ENCODE data around the gene GSTM3. TPM values are rescaled to one million over a fixed set of nuclear protein-coding genes. Genes with fewer than 3 reads are reported as not detected.

Gene GSTM3
- total RNA-seq, 6 experiments from 2014 or later: 1.2 to 19.2 (median 10.6) TPM

GRCh38 chr1:109718495-109718894 is 22.3 kb downstream of the GSTM3 start:
- WGBS (ENCODE audit: insufficient coverage, low coverage, low lambda C conversion rate, missing lambda C conversion rate): 53% methylated on average over 2 of the region's 2 CpGs
- H3K27me3 ChIP-seq: no peaks in the 10 kb centered on the region
- no peak overlapping the region for H3K27ac ChIP-seq
- intact Hi-C loops (cut with DNase I): no loop called here
- H3K4me1 ChIP-seq: no peaks in the 10 kb centered on the region
- H3K9me3 ChIP-seq: no peaks in the 10 kb centered on the region
- ATAC-seq (peak; percentile 66 to 97 (median 78)), DNase-seq (no peak)
- H3K4me3 ChIP-seq: no peak overlapping the region
- TF ChIP-seq, protein P1, sequence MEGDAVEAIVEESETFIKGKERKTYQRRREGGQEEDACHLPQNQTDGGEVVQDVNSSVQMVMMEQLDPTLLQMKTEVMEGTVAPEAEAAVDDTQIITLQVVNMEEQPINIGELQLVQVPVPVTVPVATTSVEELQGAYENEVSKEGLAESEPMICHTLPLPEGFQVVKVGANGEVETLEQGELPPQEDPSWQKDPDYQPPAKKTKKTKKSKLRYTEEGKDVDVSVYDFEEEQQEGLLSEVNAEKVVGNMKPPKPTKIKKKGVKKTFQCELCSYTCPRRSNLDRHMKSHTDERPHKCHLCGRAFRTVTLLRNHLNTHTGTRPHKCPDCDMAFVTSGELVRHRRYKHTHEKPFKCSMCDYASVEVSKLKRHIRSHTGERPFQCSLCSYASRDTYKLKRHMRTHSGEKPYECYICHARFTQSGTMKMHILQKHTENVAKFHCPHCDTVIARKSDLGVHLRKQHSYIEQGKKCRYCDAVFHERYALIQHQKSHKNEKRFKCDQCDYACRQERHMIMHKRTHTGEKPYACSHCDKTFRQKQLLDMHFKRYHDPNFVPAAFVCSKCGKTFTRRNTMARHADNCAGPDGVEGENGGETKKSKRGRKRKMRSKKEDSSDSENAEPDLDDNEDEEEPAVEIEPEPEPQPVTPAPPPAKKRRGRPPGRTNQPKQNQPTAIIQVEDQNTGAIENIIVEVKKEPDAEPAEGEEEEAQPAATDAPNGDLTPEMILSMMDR (IDR thresholded peaks at IDR 0.05): peak; percentile 16 to 35 (median 24)
- no peak for TF ChIP-seq POLR2A (IDR thresholded peaks at IDR 0.05)
- no peaks in the 10 kb centered on the region for H3K36me3 ChIP-seq

DNA sequence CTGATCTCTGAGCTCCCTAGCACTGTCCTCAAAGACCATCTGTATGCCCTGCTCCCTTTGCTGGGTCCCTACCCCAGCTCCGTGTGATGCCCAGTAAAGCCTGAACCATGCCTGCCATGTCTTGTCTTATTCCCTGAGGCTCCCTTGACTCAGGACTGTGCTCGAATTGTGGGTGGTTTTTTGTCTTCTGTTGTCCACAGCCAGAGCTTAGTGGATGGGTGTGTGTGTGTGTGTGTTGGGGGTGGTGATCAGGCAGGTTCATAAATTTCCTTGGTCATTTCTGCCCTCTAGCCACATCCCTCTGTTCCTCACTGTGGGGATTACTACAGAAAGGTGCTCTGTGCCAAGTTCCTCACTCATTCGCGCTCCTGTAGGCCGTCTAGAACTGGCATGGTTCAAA is 23.1 kb downstream of the GSTM3 start:
- H3K4me3 ChIP-seq: no peak overlapping the region
- H3K9me3 ChIP-seq: no peaks in the 10 kb centered on the region
- no peak for TF ChIP-seq POLR2A (IDR thresholded peaks at IDR 0.05)
- TF ChIP-seq, protein P1 (IDR thresholded peaks at IDR 0.05): no peak
- intact Hi-C loops (cut with DNase I): no loop called here
- no peak overlapping the region for H3K27ac ChIP-seq
- ATAC-seq (no peak), DNase-seq (no peak)
- H3K27me3 ChIP-seq: no peaks in the 10 kb centered on the region
- no peaks in the 10 kb centered on the region for H3K36me3 ChIP-seq
- no peaks in the 10 kb centered on the region for H3K4me1 ChIP-seq
- 90% methylated on average over 5 of the region's 5 CpGs for WGBS (ENCODE audit: insufficient coverage, low coverage, low lambda C conversion rate, missing lambda C conversion rate)

- Histone ChIP-seq H3K4me1 (no peaks in the 10 kb centered on the region), H3K4me3 (no peak overlapping the region), H3K27me3 (no peaks in the 10 kb centered on the region), H3K36me3 (no peaks in the 10 kb centered on the region), H3K9me3 (no peaks in the 10 kb centered on the region), H3K27ac (no peak overlapping the region)
- no peak for DNase-seq
- TF ChIP-seq, protein P1 (IDR thresholded peaks at IDR 0.05): no peak
- no peak for TF ChIP-seq POLR2A (IDR thresholded peaks at IDR 0.05)
- intact Hi-C loops (cut with DNase I): no loop called here
- WGBS (ENCODE audit: insufficient coverage, low coverage, low lambda C conversion rate, missing lambda C conversion rate): 51% methylated on average over 3 of the region's 3 CpGs
- ATAC-seq: no peak
Observed at GRCh38 chr1:109716570-109717090, 24.2 kb downstream of the GSTM3 start.

DNA sequence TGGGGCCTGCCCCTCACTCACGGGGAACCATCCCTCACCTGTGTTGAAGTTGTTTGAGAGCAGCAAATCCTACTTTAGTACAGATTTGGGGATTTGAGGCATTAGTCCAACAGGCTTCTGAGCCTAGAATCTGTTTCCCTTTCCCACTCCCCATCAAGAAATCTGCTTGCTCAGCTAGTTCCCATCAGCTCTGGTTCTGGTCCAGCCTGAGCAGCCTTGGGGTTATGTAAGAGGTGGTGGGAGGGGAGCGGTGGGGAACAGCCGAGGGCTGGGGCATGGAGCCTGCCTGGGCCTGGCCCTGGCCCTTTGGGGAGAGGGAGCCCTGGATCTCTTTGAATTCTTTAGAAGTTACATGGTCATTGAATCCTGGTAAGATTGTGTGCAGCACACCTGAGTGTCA is 24.7 kb downstream of the GSTM3 start:
- DNase-seq (no peak), ATAC-seq (no peak)
- WGBS (ENCODE audit: insufficient coverage, low coverage, low lambda C conversion rate, missing lambda C conversion rate): 40% methylated on average over 1 of the region's 3 CpGs
- H3K4me1 ChIP-seq: no peaks in the 10 kb centered on the region
- H3K36me3 ChIP-seq: no peaks in the 10 kb centered on the region
- TF ChIP-seq, protein P1 (IDR thresholded peaks at IDR 0.05): no peak
- intact Hi-C loops (cut with DNase I): no loop called here
- H3K27me3 ChIP-seq: no peaks in the 10 kb centered on the region
- H3K9me3 ChIP-seq: no peaks in the 10 kb centered on the region
- H3K27ac ChIP-seq: no peak overlapping the region
- no peak overlapping the region for H3K4me3 ChIP-seq
